ENCODE data around the gene INSIG1.

The INSIG1 gene

DNA sequence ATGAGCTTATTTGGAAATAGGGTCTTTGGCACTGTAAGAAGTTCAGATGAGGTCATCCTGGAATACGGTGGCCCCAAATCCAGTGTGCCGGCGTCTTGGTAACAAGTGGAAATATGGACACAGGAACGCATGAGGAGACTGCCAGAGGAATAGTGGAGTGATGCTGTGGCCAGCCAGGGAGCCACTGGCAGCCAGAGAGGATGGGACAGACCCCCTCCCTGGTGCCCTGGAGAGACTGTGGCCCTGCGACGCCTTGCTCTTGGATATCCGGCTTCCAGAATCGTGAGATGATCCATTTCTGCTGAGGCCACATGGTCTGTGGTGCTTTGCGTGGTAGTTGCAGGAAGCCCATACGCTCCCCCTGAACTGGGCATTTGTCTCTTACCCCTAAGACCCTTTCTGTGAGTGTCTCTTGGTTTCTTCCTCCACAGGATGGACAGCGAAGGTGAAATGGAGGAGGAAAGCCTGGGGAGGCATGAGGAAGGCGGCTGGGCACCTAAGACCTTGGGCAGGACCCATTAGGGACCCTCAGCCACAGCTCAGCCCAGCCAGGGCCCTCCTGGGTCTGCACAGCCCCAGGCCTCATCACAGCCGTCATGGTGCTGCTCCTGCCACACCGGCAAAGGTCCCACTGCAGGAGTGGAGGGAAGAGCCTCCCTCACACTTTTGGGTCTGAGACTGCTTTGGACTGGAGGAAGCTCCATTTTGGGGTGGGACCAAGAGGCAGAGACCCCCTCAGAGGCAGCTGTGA is 53.6 kb downstream of the INSIG1 start:
- no peak for DNase-seq (ENCODE audit: low read depth)

DNA sequence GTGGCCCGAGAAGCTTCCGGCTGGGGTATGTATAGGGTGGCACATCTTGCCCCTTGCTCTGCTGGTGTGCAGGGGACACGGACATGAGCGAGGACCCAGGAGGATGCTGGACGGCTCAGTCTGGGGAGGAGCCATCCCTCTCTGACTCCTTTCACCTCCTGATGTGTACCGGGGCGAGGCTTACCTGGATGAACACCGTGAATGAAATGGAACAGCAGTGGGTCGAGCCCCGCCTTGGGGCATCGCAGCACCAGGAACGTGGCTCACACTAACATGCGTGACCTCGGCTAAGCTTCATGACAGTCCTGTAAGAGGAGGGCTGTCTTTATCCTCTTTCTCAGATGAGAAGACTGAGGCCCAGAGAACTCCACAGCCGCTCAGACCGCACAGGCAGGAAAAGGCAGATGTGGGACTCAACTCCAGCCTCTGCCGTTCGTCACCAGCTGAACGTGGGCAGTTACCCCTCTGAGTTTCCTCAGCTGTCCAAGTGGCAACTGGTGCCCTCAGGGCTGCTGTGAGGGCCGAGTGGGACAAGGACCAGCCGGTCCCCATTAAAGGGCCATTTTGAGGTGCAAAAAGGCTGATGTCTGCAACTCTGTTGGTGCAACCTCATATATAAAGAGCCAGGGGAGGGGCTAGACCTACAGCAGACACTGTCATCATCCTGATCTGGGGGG is 54.5 kb downstream of the INSIG1 start:
- no peak for DNase-seq (ENCODE audit: low read depth)

DNA sequence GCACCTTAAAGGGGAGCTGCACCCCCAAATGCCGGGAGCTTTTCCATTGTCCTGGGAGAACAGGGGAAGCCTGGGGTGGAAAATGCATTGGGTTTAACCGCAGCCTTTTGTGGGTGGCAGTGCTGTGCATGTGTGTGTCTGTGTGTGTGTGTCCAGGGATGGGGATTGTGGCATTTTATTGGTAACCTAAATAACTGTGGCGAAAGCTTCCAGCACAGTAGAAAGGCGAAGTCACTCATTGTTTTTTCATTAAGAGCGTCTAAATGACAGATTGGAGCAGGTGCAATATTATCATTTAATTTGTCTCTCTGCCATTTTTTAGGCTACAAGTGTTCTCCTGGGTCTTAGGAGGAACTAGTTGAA is 55.1 kb downstream of the INSIG1 start:
- DNase-seq (ENCODE audit: low read depth) = no peak

DNA sequence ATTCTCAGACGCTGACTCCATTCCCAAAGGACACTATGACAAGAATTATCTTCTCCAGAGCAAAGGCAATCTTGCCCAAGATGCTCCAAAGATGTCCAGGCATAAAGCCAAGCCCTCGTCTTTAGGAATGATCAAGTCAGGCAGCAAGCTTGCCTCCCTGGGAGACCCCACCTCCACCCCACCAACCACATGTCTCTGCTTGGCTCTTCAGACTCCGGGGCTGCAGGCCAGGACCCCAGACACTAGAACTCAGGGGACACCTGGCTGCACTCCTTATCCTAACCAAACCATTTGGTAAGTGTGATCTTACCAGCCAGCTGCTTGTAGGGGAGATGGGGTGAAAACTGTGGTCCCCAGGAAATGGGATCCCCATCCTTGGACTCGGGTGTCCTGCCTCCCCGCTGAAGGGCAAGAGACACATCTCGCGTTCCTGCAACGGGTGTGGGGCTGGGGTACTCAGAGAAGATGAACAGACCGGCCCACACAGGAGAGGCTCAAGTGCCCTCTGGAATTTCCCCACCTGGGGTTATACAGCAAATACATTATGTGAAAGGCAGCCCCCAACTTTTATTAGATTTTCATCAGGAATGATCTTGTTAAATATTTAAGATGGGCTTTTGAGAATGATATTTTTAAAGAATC is 55.7 kb downstream of the INSIG1 start:
- DNase-seq (ENCODE audit: low read depth) = no peak

DNA sequence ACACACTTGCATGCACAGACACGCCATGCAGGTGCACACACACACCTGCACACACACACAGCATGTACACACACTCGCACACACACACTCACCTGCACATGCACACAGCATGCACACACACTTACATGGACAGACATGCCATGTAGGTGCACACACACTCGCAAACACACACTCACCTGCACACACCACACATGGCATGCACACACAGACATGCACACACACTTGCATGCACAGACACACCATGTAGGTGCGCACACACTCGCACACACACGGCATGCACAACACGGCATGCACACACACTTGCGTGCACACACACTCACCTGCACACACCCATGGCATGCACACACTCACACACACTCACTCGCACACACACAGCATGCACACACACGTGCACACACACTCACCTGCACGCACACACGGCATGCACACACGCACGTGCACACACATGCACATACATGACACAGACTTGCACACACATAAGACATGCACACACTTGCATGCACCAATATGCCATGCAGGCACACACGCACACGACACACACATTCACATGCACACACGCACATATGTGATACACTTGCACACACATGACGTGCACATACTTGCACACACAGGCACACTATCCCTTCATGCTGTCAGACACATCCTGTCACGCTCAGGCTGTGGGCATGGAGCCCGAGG is 56.8 kb downstream of the INSIG1 start:
- DNase-seq (ENCODE audit: low read depth) = no peak

DNA sequence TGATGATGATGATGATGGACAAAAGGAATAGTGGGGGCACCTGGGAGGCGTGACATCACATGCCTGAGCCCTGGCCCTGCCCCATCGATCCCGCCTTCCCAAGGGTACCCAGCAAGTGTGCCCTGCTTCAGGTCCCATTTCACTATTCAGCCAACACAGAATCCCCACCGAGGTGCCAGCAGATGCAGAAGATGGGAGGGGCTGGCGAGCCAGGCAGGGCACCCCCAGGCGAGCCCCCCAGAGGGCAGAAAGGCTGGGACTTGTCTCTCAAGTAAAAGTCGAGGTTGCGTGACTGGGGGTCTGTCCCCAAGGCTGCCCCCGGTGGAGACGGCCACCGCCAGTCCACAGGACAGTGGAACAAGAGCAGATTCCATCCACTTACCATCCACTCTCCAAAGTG is 57.5 kb downstream of the INSIG1 start:
- DNase-seq (ENCODE audit: low read depth) = no peak

DNA sequence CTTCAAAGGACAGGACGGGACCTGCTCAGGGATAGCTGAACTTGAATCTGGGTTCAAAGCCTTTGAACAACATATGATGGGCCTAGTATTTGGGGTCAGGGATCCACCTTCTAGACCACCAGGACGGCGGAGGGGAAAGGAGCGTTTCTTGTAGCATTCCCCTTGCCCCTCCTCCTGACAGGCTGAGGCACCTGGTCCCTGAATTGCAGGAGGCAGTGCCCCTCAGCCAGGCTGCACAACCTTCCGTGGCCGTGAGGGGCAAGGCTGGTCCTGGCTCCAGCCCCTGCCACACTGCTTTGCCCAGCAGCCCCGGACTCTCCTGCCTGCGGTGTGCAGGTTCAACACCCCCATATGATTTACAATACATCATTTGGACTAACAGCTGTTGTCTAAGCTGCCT is 58.1 kb downstream of the INSIG1 start:
- DNase-seq (ENCODE audit: low read depth) = no peak

DNA sequence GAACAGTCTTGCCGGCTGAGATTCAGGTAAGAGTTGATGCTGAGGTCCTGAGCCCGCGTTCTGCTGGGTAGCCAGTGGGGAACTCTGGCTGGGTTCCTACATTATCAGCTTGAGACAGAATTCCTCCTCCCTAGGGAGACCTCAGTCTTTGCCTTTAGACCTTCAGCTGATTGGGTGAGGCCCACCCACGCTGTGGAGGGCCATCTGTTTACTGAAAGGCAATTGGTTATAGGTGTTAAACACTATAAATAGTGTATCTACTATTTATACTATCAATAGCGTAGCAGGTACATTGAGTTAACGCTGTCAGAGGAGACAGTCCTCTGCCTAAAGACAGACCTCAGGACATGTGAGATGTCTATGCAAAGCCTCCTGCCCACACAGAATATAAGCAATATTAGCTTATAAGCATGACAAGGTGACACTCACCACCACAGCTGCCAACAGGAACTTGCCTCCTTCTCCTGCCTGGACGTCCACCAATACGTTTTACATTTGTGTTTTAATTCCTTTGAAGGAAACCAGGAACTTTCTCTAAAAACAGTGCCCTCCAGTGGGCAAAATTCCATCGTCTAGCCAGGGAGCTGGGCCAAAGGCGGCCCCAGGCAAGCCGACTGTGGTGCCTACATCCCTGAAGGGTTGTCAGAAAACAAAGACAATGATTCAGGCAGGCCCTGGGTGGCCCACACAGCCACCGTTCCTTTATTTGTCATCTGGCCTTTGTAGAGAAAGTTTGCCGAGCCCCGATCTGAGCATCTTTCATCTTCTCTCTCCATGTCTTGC is 58.8 kb downstream of the INSIG1 start:
- DNase-seq (ENCODE audit: low read depth) = no peak

DNA sequence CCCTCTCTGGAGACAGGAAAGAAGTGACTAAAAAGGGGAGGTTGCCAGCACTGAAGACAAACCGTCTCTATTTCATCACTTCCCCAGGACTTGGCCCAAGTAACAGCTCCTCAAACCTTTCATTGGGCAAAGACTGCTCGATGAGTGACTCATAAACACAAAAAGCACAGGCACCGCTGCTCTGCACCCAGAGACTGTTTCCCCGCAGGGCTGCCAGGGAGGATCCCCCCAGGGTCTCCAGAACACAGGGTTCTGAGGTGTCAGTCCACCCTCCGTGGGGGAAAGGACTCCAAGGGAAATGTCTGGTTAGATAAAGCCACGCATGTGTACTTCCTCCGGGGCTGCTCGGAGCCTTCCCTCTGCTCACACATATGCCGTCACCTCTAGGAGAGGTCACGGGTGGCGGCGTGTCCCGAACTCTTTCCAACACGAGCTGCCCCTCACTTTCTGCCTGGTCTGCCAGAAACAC is 59.9 kb downstream of the INSIG1 start:
- DNase-seq (ENCODE audit: low read depth) = no peak

DNA sequence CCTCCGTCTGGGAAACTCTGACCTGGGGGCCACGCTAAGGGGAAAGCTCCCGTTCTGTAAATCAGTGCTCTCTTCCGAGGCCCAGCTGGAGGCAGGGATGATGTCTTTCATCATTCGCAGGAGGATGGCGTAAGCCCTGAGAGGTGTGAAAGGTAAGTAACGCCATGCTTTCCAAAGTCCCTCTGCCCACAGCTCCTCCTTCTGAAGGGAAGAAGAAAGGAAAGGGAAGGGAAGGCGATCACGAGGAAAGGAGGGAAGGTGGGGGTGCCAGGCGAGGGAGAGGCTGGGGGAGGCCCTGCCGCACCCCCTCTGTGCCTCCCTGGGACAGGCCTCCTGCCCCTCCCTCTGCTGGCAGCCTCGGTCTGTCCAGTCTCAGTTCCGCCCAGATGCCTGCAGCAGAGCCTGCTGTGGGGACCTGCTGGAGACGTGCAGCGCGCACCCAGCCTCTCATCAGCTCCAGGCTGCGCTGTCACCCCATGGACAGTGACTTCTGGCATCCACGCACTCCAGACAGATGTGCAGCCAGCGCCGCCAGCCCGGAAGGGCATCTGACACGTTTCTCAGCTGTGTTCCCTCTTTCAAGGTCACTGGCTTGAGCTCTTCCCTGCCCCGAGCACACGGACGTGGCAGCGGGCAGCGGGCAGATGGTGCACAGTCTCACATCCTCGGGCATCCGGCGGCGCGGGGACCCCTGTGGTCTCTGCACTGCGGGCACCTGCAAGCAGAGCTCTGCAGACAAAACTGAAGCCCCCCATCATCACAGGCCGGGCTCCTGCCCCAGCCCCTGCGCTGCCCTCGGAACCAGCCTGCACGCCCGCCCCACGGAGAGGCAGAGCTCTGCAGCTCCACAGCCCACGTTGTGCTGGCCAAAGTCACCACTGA is 60.6 kb downstream of the INSIG1 start:
- DNase-seq (ENCODE audit: low read depth) = no peak

DNA sequence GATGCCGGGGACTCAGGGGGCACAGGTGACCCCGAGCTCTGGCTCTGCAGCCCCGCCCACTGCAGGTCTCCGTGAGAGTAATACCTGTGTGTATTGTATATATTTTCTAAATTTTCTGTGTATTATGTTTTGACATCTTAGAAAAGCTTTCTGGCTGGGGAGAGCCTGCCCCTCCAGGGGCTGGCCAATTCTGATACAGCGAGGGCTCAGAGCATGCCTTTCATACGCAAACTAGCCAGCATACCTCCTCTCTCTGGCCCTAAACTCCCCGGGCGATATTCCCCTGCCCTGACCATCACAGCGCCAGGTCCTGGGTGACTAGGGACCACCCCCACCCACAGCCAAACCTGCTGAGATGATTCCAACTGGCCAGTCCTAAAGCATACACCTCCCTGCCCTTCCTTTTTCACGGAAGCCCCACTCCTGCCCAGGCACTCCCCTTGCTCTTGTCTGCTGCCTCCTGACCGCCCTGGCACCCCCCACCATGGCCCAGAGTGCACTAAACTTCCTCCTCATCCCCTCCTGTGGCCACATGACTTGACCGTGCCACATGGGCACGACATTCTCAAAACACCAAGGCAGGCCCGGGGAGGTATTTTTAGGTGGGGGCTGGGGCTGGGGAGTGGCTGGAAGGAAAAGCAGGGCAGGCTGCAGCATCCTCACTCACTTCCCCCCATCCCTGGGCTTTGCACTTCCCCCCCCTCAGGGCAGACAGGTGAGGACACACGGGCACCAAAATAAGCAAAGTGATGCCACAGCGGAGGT is 61.5 kb downstream of the INSIG1 start:
- DNase-seq (ENCODE audit: low read depth) = no peak
